Activated CD4-positive, alpha-beta T cell treated with anti-CD3 and anti-CD28 coated beads, Interleukin-2, amount 10 ng/mL, durations not matched to agents 7 days and 5 days (primary cell): ENCODE data around the gene HAND1. TPM values are rescaled to one million over a fixed set of nuclear protein-coding genes. Genes with fewer than 3 reads are reported as not detected.

ENCODE experiments used
- CTCF ChIA-PET: fragments of 350-600 bp; sonication (Branson Sonifier 250); formaldehyde crosslinking; loops from one replicate; lab custom pipeline; 2021; ENCODE audit warnings: antibody characterized with exemption; lab: Charles Lee
- POLR2A ChIA-PET: fragments of 350-600 bp; sonication (Branson Sonifier 250); formaldehyde crosslinking; loops from one replicate; lab custom pipeline; 2021; ENCODE audit warnings: antibody characterized with exemption; lab: Charles Lee
- DNase-seq: peaks from one replicate; pipeline ENCODE4 v3.0.0-alpha.2; 2020
- H3K27ac Mint-ChIP-seq: one replicate; pipeline ENCODE4 v1.8.0; 2021; ENCODE audit warnings: mild to moderate bottlenecking, moderate library complexity, mixed read lengths
- H3K27me3 Mint-ChIP-seq: one replicate; pipeline ENCODE4 v1.8.0; 2021; ENCODE audit warnings: mixed read lengths
- H3K36me3 Mint-ChIP-seq: one replicate; pipeline ENCODE4 v1.8.0; 2021; ENCODE audit warnings: low read depth, mixed read lengths
- H3K4me1 Mint-ChIP-seq: one replicate; pipeline ENCODE4 v1.8.0; 2021; ENCODE audit warnings: mixed read lengths
- H3K4me3 Mint-ChIP-seq: one replicate; pipeline ENCODE4 v1.8.0; 2021; ENCODE audit warnings: mild to moderate bottlenecking, moderate library complexity, mixed read lengths
- H3K9me3 Mint-ChIP-seq: one replicate; pipeline ENCODE4 v1.8.0; 2021; ENCODE audit warnings: mixed read lengths
- total RNA-seq, 2 experiments: library from RNA; stranded (reverse); gene quantifications; one replicate each; pipeline ENCODE4 v1.2.3, GENCODE V29; 2021

Gene HAND1
- total RNA-seq, 2 experiments from 2014 or later: not detected

GRCh38 chr5:154481584-154482381 lies 3.8 kb upstream of the HAND1 start:
- ChIA-PET POLR2A (no interaction called here), CTCF (no interaction called here)
- H3K4me1 Mint-ChIP-seq: peaks cover 10% of the 10 kb centered on the region
- H3K27me3 Mint-ChIP-seq: peaks cover 90% of the 10 kb centered on the region
- H3K27ac Mint-ChIP-seq: no peak overlapping the region
- no peak for DNase-seq
- peaks cover 2% of the 10 kb centered on the region for H3K36me3 Mint-ChIP-seq
- H3K4me3 Mint-ChIP-seq: no peak overlapping the region
- H3K9me3 Mint-ChIP-seq: peaks cover 3% of the 10 kb centered on the region

GRCh38 chr5:154480847-154481246 lies 2.8 kb upstream of the HAND1 start:
- H3K27me3 Mint-ChIP-seq: peaks cover 90% of the 10 kb centered on the region
- H3K27ac Mint-ChIP-seq: no peak overlapping the region
- ChIA-PET CTCF (no interaction called here), POLR2A (no interaction called here)
- peaks cover 15% of the 10 kb centered on the region for H3K4me1 Mint-ChIP-seq
- peaks cover 2% of the 10 kb centered on the region for H3K36me3 Mint-ChIP-seq
- H3K9me3 Mint-ChIP-seq: peaks cover 3% of the 10 kb centered on the region
- no peak overlapping the region for H3K4me3 Mint-ChIP-seq
- DNase-seq: no peak

- H3K9me3 Mint-ChIP-seq: peaks cover 3% of the 10 kb centered on the region
- ChIA-PET POLR2A (no interaction called here), CTCF (no interaction called here)
- peaks cover 20% of the 10 kb centered on the region for H3K4me1 Mint-ChIP-seq
- no peak for DNase-seq
- no peak overlapping the region for H3K4me3 Mint-ChIP-seq
- H3K27me3 Mint-ChIP-seq: peaks cover 90% of the 10 kb centered on the region
- H3K27ac Mint-ChIP-seq: no peak overlapping the region
- H3K36me3 Mint-ChIP-seq: peaks cover 2% of the 10 kb centered on the region
Observed at GRCh38 chr5:154479944-154480750, 2.1 kb upstream of the HAND1 start.

GRCh38 chr5:154479160-154479943 lies 1.3 kb upstream of the HAND1 start:
- Mint-ChIP-seq H3K27me3 (peaks cover 90% of the 10 kb centered on the region), H3K27ac (peak overlapping the region; percentile 72), H3K9me3 (peaks cover 3% of the 10 kb centered on the region), H3K4me3 (peak overlapping the region; percentile 49), H3K36me3 (peaks cover 5% of the 10 kb centered on the region), H3K4me1 (peaks cover 28% of the 10 kb centered on the region)
- ChIA-PET POLR2A (no interaction called here), CTCF (no interaction called here)
- no peak for DNase-seq

GRCh38 chr5:154478752-154479159 lies 729 bp upstream of the HAND1 start:
- ChIA-PET POLR2A (no interaction called here), CTCF (no interaction called here)
- peaks cover 90% of the 10 kb centered on the region for H3K27me3 Mint-ChIP-seq
- peaks cover 33% of the 10 kb centered on the region for H3K4me1 Mint-ChIP-seq
- peaks cover 5% of the 10 kb centered on the region for H3K36me3 Mint-ChIP-seq
- no peak for DNase-seq
- H3K27ac Mint-ChIP-seq: no peak overlapping the region
- H3K9me3 Mint-ChIP-seq: peaks cover 3% of the 10 kb centered on the region
- no peak overlapping the region for H3K4me3 Mint-ChIP-seq

GRCh38 chr5:154477382-154478223 lies 424 bp downstream of the HAND1 start:
- peaks cover 34% of the 10 kb centered on the region for H3K4me1 Mint-ChIP-seq
- H3K4me3 Mint-ChIP-seq: peak overlapping the region; percentile 22
- H3K27ac Mint-ChIP-seq: peak overlapping the region; percentile 50
- peaks cover 5% of the 10 kb centered on the region for H3K36me3 Mint-ChIP-seq
- peaks cover 3% of the 10 kb centered on the region for H3K9me3 Mint-ChIP-seq
- CTCF ChIA-PET: no interaction called here
- no peak for DNase-seq
- POLR2A ChIA-PET: no interaction called here
- peaks cover 90% of the 10 kb centered on the region for H3K27me3 Mint-ChIP-seq

- H3K9me3 Mint-ChIP-seq: peaks cover 3% of the 10 kb centered on the region
- ChIA-PET POLR2A (no interaction called here), CTCF (interaction anchor here (1.2 kb wide), 1 partner anchor 9 kb away, joined by 4 read pairs; no protein-coding TSS in a partner anchor)
- peaks cover 89% of the 10 kb centered on the region for H3K27me3 Mint-ChIP-seq
- peaks cover 34% of the 10 kb centered on the region for H3K4me1 Mint-ChIP-seq
- H3K4me3 Mint-ChIP-seq: peak overlapping the region; percentile 27
- peaks cover 5% of the 10 kb centered on the region for H3K36me3 Mint-ChIP-seq
- peak overlapping the region; percentile 50 for H3K27ac Mint-ChIP-seq
- no peak for DNase-seq
Observed at GRCh38 chr5:154476354-154477205, 1.4 kb downstream of the HAND1 start.

GRCh38 chr5:154475591-154476353 lies 2.3 kb downstream of the HAND1 start:
- H3K27ac Mint-ChIP-seq: peak overlapping the region; percentile 50
- no peak for DNase-seq
- H3K4me1 Mint-ChIP-seq: peaks cover 37% of the 10 kb centered on the region
- H3K9me3 Mint-ChIP-seq: peaks cover 3% of the 10 kb centered on the region
- ChIA-PET CTCF (interaction anchor here (0.5 to 1.2 kb wide), 2 partner anchors 8 to 23 kb away, joined by 3 to 4 read pairs; no protein-coding TSS in a partner anchor), POLR2A (no interaction called here)
- peaks cover 5% of the 10 kb centered on the region for H3K36me3 Mint-ChIP-seq
- peak overlapping the region; percentile 45 for H3K4me3 Mint-ChIP-seq
- H3K27me3 Mint-ChIP-seq: peaks cover 89% of the 10 kb centered on the region

GRCh38 chr5:154474396-154475334 lies 3.4 kb downstream of the HAND1 start:
- POLR2A ChIA-PET: no interaction called here

More at GRCh38 chr5:154474396-154475334, 3.4 kb downstream of the HAND1 start:
- peaks cover 3% of the 10 kb centered on the region for H3K9me3 Mint-ChIP-seq
- CTCF ChIA-PET: interaction anchor here (0.5 kb wide), 1 partner anchor 22 kb away, joined by 3 read pairs; no protein-coding TSS in a partner anchor
- no peak overlapping the region for H3K4me3 Mint-ChIP-seq
- peaks cover 39% of the 10 kb centered on the region for H3K4me1 Mint-ChIP-seq
- H3K27me3 Mint-ChIP-seq: peaks cover 90% of the 10 kb centered on the region
- no peak for DNase-seq
- H3K36me3 Mint-ChIP-seq: peaks cover 5% of the 10 kb centered on the region
- H3K27ac Mint-ChIP-seq: peak overlapping the region; percentile 74
